Spinal cord (tissue), 10 donors: ENCODE results near the gene BCAS3. TPM values are rescaled to one million over a fixed set of nuclear protein-coding genes. Genes with fewer than 3 reads are reported as not detected.
A peak's percentile ranks its signal among the peaks of the same experiment; 100 is the strongest.

Experiments used
- DNase-seq, 6 donors: peaks; one replicate each; pipeline versions ENCODE4 v3.0.0 to v3.0.0-alpha.2; 2013 to 2015; ENCODE audit warnings: low spot score in 6 of 6, low read depth in 4 of 6
- H3K27ac ChIP-seq: one replicate; pipeline ENCODE4 v1.5.1; 2013; ENCODE audit warnings: low read depth, low read length, control low read depth
- H3K27me3 ChIP-seq: one replicate; pipeline ENCODE4 v1.6.1; 2013; ENCODE audit warnings: low read length; ENCODE audit not compliant: control insufficient read depth, insufficient read depth
- H3K36me3 ChIP-seq: one replicate; pipeline ENCODE4 v1.6.1; 2013; ENCODE audit warnings: low read length; ENCODE audit not compliant: control insufficient read depth, insufficient read depth
- H3K4me1 ChIP-seq: one replicate; pipeline ENCODE4 v1.6.1; 2013; ENCODE audit warnings: low read length; ENCODE audit not compliant: control insufficient read depth, insufficient read depth
- H3K4me3 ChIP-seq: one replicate; pipeline ENCODE4 v1.5.1; 2013; ENCODE audit warnings: low read depth, low read length, control low read depth
- H3K9me3 ChIP-seq: one replicate; pipeline ENCODE4 v1.6.1; 2013; ENCODE audit warnings: low read length; ENCODE audit not compliant: control insufficient read depth, insufficient read depth
- WGBS: methylation state at CpG from one replicate; pipeline ENCODE4 v1.1.5; 2013; ENCODE audit warnings: missing lambda C conversion rate; ENCODE audit not compliant: insufficient coverage; 5-methylcytosine and 5-hydroxymethylcytosine counted together
- polyA plus RNA-seq, 2 donors: library from polyadenylated mRNA; unstranded; fragments of 120-200 nt; gene quantifications; one replicate each; pipeline ENCODE4 v1.2.1, GENCODE V29; 2013; ENCODE audit not compliant: insufficient read length in 2 of 2
- total RNA-seq, 2 donors: library from RNA; depleted of rRNA in 1 of 2; stranded (reverse); fragments of 120-200 nt in 1 of 2; fragments of >200 nt in 1 of 2; gene quantifications; one replicate each; pipeline versions ENCODE4 v1.2.3 to v1.2.4, GENCODE V29; 2013 to 2014
- donor health status: healthy.

The BCAS3 gene
- total and polyA plus RNA-seq, 4 donors, result 20.5 to 53.4 (median 25.7) TPM

DNA sequence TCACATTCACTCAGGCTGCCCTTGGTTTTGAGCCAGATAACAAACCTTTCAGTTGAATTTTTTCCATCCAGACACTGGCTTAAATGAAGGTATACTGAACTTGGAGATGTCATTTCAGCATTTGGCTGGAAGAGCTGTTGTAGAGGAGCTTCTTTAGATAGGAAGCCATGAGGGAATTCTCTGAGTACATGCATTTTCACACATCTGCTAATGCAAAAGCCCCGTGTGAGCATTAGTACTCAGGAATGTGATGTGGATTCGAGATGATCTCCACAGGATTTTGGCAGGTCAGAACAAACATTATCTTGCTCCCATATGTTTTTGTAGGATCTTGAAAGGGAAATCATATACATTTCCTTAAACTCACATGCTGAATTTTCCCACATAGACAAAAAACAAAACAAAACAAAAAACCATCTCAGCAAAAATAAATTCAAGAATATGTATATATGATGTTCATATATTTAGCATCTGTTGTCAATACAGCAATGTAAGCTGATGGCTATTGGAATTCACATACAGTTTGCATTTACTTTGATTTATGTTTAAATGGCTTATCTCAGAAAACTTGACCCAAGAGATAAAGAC lies 444.8 kb downstream of the BCAS3 start:
- no CpG with 5 or more reads among the region's 2 CpGs for WGBS
- no peak overlapping the region for H3K27ac ChIP-seq
- no peaks in the 10 kb centered on the region for H3K4me1 ChIP-seq
- H3K36me3 ChIP-seq, result no peaks in the 10 kb centered on the region
- peak in 1 of 6 donors; percentile 69 for DNase-seq
- H3K27me3 ChIP-seq, result no peaks in the 10 kb centered on the region
- H3K9me3 ChIP-seq, result no peaks in the 10 kb centered on the region
- H3K4me3 ChIP-seq, result no peak overlapping the region

DNA sequence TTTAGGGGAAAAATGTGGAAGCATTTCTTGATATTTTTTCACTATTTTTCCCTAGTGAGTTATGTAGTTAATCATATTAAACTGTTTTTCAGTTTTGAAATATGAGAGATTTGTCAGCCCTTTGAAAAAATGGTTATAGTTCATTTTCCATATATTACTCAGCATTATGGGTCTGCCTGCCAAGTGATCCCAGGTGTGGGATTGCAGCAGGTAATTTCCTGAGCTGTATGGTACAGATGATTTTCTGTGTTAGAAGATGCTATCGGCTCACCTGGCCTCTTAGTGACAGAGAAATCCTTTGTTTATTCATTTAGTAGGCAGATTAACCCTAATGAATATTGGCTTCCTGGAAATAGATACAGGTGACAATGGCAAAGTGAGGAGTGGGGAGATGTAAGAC lies 446.9 kb downstream of the BCAS3 start:
- Histone ChIP-seq H3K4me1 (no peaks in the 10 kb centered on the region), H3K36me3 (no peaks in the 10 kb centered on the region), H3K27ac (no peak overlapping the region), H3K27me3 (no peaks in the 10 kb centered on the region), H3K9me3 (no peaks in the 10 kb centered on the region), H3K4me3 (no peak overlapping the region)
- no CpG with 5 or more reads among the region's 1 CpG for WGBS
- DNase-seq, result peak in 1 of 6 donors; percentile 16

DNA sequence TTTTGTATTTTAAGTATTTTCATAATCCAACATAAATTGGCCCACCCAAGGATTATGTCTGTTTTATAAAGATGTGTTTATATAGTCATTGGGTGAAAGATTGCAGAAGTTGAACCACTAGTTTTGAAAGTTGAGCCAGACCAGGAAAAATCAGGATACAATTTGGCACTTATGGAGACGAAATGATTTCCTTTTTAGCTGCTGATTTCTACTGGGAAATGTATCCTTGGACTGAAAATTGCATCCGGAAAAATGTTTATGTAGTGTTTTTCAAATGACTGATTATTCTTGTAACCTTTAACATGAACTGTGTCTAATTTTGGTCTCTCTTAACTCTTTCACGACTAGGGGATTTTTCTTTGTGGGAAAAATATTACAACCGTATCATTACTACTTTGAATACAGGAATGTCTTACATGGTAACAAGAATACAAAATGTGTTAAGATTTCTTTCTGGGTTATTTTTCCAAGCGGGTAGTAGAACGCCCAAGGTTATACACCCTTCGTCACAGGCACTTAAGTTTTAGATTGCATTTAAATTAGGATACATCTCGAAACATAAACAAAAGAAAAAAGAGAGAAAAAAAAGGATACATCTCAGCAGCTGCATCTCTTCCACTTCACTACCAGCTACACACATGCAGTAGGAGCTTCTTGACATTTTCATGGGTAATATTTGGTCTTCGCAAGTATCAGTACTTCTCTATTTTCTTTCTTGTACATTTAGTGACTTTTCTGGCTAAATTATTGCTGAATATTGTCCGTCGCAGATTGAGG lies 449.0 kb downstream of the BCAS3 start:
- WGBS, result no CpG with 5 or more reads among the region's 11 CpGs
- no peaks in the 10 kb centered on the region for H3K36me3 ChIP-seq
- H3K27ac ChIP-seq, result no peak overlapping the region
- no peak overlapping the region for H3K4me3 ChIP-seq
- no peaks in the 10 kb centered on the region for H3K9me3 ChIP-seq
- DNase-seq, result no peak
- peaks cover 3% of the 10 kb centered on the region for H3K4me1 ChIP-seq
- H3K27me3 ChIP-seq, result no peaks in the 10 kb centered on the region

DNA sequence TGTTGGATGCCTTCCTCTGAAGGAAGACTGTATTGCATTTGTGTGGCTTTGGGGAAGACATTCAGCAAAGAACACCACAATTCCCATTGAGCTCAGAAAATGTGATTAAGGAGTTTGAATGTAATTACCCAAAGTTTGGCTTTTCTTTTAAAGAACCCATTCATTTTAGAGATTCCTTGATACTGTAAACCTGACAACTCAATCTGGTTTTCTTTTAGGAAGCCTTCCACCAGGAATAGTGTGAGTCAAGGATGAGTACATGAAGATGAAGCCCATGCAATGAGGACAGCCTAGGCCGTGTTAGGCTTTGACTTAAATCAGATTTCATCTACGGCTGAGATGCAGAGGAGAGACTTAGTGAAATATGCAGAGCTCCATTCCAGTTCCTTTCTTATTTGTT lies 450.3 kb downstream of the BCAS3 start:
- DNase-seq, result no peak
- H3K27me3 ChIP-seq, result no peaks in the 10 kb centered on the region
- H3K9me3 ChIP-seq, result no peaks in the 10 kb centered on the region
- no peaks in the 10 kb centered on the region for H3K36me3 ChIP-seq
- H3K4me3 ChIP-seq, result no peak overlapping the region
- peaks cover 3% of the 10 kb centered on the region for H3K4me1 ChIP-seq
- H3K27ac ChIP-seq, result no peak overlapping the region
- 100% methylated on average over 1 of the region's 2 CpGs for WGBS

DNA sequence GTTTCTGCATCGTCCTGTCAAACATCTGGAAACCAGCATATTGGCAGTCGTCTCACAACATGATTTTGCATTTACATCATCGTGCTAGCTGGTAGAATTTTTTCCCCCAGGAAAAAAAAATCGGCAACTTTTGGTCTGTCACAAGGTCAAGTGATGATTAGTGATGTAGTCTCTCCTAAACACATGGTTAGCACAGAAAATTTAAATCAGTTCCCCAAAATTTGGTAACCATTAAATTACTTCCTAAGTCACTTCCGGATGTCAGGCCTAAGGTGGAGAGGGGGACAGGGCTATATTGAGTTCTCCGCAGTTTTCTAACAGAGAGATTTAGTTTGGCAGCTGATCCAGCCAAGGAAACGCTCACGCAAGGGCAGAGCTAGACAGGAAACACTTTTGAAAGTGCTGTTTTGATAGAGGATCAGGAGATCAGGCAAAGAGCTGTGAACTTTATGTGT lies 451.0 kb downstream of the BCAS3 start:
- H3K27ac ChIP-seq, result no peak overlapping the region
- no peak for DNase-seq
- H3K36me3 ChIP-seq, result no peaks in the 10 kb centered on the region
- H3K9me3 ChIP-seq, result no peaks in the 10 kb centered on the region
- H3K4me1 ChIP-seq, result peaks cover 3% of the 10 kb centered on the region
- no peak overlapping the region for H3K4me3 ChIP-seq
- H3K27me3 ChIP-seq, result no peaks in the 10 kb centered on the region
- WGBS, result 88% methylated on average over 4 of the region's 8 CpGs

DNA sequence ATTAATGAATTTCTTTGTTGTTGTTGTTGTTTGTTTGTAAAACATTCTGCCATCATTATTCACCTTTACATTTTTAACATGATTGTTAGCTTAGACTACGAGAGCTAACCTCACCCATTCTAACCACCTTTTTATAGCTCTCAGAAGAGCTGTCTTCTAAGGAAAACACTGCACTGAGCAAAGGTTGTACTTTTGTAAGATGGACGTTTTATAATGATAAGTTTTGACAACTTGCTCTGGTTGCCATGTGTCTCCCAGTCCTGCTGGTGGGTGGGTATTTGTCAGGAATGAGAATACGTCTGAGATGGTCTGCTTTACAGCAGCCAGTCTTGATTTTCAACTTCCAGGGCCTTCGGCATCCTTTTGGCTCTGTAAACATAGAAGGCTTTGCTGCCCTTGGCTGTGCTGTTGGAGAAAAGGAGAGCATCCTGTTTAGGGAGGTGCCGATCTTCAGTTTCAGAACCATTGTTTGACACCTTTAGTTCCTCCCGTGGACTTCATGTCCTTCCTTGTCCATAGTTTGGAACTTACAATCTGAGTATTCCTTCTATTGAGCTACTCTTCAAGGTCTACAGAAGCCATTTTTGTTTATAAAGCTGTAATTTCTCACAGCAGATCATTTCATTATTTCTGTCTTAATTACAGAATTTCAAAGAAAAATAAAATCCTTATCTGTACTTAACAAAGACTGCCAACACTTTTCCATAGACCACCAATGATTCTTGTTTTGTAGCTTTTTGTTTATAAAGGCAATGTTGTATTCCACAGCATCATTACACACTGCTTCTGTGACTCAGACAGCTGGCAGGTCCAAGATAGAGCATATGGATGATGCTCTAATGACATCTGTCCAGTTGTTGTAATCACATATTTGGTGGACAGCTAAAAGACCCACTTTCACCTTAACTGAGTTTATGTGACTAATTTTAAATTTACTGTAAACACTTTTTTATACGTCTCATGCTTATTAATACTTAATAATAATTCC lies 451.9 kb downstream of the BCAS3 start:
- Histone ChIP-seq H3K4me3 (no peak overlapping the region), H3K9me3 (no peaks in the 10 kb centered on the region), H3K36me3 (no peaks in the 10 kb centered on the region), H3K27ac (no peak overlapping the region), H3K27me3 (no peaks in the 10 kb centered on the region), H3K4me1 (peaks cover 3% of the 10 kb centered on the region)
- 67% methylated on average over 3 of the region's 7 CpGs for WGBS
- peak in 1 of 6 donors; percentile 36 for DNase-seq

DNA sequence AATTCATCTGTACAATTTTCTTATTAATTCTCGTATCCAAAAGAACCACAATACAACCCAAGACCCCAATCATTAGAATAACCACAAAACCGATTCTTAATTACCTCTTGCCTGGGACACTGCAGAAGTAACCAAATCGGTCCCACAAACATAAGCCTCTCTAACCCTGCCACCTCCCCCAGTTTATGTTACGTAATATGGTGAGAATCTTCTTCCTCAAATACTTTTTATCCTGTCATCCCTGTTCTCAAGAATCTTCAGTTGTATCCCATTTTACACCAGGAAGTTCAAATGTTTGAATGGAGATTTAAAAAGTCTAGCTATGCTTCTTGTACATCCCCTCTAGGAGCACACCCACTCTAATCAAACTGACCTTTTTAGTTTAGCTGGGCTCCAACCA lies 452.7 kb downstream of the BCAS3 start:
- Histone ChIP-seq H3K4me1 (peaks cover 3% of the 10 kb centered on the region), H3K4me3 (no peak overlapping the region), H3K27ac (no peak overlapping the region), H3K36me3 (no peaks in the 10 kb centered on the region), H3K9me3 (no peaks in the 10 kb centered on the region), H3K27me3 (no peaks in the 10 kb centered on the region)
- WGBS, result 82% methylated on average over 2 of the region's 4 CpGs
- no peak for DNase-seq

DNA sequence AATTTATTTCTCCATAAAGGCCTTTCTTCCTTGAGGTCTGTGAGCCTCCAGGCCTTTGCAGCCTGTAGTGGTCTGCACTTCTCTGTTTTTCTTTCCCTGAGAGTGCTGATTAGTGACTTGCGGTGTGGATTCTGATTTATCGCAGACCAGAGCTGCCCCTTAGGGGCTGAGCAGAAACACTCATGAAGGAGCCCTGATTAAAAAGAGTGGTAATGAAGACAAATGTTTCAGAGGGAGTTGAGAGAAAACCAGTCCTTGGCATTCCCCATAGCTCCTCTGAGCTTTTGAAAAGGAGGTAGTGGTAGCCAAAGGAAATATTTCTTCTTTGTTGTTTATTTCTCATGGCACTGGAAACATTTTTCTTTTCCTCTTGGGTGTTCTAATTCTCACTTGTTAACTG lies 453.9 kb downstream of the BCAS3 start:
- no peak overlapping the region for H3K27ac ChIP-seq
- 13% methylated on average over 2 of the region's 2 CpGs for WGBS
- DNase-seq, result peak in 2 of 6 donors; percentile 60 to 71
- H3K4me1 ChIP-seq, result peaks cover 3% of the 10 kb centered on the region
- H3K4me3 ChIP-seq, result no peak overlapping the region
- no peaks in the 10 kb centered on the region for H3K9me3 ChIP-seq
- H3K36me3 ChIP-seq, result no peaks in the 10 kb centered on the region
- H3K27me3 ChIP-seq, result no peaks in the 10 kb centered on the region

DNA sequence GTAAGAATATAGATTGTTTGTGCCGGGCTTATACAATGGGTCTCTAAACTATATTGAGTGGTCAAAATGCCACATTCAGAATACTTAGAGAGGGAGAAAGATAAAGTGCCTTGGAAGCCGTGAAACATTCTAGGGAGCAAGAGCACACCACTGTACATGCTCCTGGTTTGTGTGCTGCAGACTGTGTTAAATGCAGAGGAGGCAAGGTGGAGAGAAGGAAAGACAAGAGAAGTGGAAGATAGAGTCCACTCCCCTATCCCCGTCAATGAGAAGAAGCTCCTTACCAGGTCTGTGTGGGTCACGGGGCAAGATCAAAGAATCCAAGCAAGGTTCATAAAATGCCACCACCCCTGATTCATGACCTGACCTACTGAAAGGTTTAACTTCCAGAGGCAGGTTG lies 454.9 kb downstream of the BCAS3 start:
- no peak overlapping the region for H3K27ac ChIP-seq
- DNase-seq, result no peak
- WGBS, result 92% methylated on average over 2 of the region's 4 CpGs
- H3K9me3 ChIP-seq, result no peaks in the 10 kb centered on the region
- peaks cover 3% of the 10 kb centered on the region for H3K4me1 ChIP-seq
- no peaks in the 10 kb centered on the region for H3K36me3 ChIP-seq
- no peak overlapping the region for H3K4me3 ChIP-seq
- no peaks in the 10 kb centered on the region for H3K27me3 ChIP-seq
